ENCODE results near the gene CST1.

- TF ChIP-seq EZH2 (IDR thresholded peaks at IDR 0.05; ENCODE audit: borderline replicate concordance, low read length) (no peak), CTCF (IDR thresholded peaks at IDR 0.05; ENCODE audit: low read length) (no peak)
These were observed 49.8 kb downstream of the CST1 start for GRCh38 chr20:23700931-23701330.
